ENCODE results near the gene CYSTM1. TPM values are rescaled to one million over a fixed set of nuclear protein-coding genes. Genes with fewer than 3 reads are reported as not detected.

CYSTM1 gene
- total and polyA plus RNA-seq, 2 donors (not counting 3 experiments of a cell fraction or from before 2014, with no cell fraction given), result 28.9 to 41.5 TPM

DNA sequence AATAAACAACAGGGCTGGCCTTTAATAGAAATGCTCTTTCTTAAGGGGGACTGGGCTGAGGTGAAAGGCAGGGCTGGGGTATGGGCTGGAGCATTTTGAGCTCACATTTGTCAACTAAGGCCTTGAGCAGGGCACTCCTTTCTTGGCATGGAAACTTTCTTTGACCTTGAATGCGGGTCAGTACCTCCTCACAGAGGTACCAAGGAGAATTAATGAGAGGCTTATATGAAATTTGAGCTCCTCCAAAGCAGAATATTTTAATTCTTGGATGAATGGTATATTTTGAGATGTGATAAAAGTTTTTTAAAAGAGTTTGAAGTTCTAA, 3.1 kb downstream of the CYSTM1 start:
- Histone ChIP-seq H4K20me1 (replicated peaks; ENCODE audit: control insufficient read depth, extremely low read depth, insufficient read depth, low read length) (no peaks in the 10 kb centered on the region), H3K79me2 (ENCODE audit: control insufficient read depth, insufficient read depth, low read length) (no peaks in the 10 kb centered on the region), H3K9ac (replicated peaks; ENCODE audit: extremely low read depth, insufficient read depth, low read length) (no peak overlapping the region), H3K27ac (ENCODE audit: insufficient read depth, low read depth, low read length) (no peak overlapping the region), H2AFZ (ENCODE audit: low read depth, low read length) (no peak overlapping the region), H3K4me2 (ENCODE audit: insufficient read depth, low read length) (no peak overlapping the region), H3K4me3 (replicated peaks in 1 of 3; ENCODE audit: insufficient read depth in 1 of 3, low read depth in 1 of 3, low read length in 3 of 3) (no peak overlapping the region), H3K9me3 (replicated peaks; ENCODE audit: control insufficient read depth, insufficient read depth, low read length) (no peaks in the 10 kb centered on the region), H3K9me1 (replicated peaks; ENCODE audit: control insufficient read depth, extremely low read depth, insufficient read depth, low read length) (no peaks in the 10 kb centered on the region), H3K36me3 (ENCODE audit: control insufficient read depth in 2 of 2, extremely low read depth in 1 of 2, insufficient read depth in 2 of 2, low read length in 2 of 2) (no peaks in the 10 kb centered on the region), H3K27me3 (ENCODE audit: control insufficient read depth in 2 of 2, insufficient read depth in 2 of 2, low read length in 2 of 2) (peaks cover 0 to 1% of the 10 kb centered on the region in 2 experiments), H3K4me1 (ENCODE audit: control insufficient read depth, extremely low read depth, insufficient read depth, low read length) (peaks cover 11% of the 10 kb centered on the region)
- dilution Hi-C loops (cut with MboI; ENCODE audit: extremely low pct_ligation_motif_present, low sequenced_read_pairs), result no loop called here
- POLR2A ChIA-PET, result no interaction called here
- DNase-seq (ENCODE audit: low read depth, low spot score), result no peak
- TF ChIP-seq EZH2 (IDR thresholded peaks at IDR 0.05; ENCODE audit: borderline replicate concordance, low read depth, low read length, severe bottlenecking), result no peak
- TF ChIP-seq, protein P1, sequence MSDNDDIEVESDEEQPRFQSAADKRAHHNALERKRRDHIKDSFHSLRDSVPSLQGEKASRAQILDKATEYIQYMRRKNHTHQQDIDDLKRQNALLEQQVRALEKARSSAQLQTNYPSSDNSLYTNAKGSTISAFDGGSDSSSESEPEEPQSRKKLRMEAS (IDR thresholded peaks at IDR 0.05; ENCODE audit: insufficient read depth, insufficient read length), result no peak
- TF ChIP-seq, protein P2, sequence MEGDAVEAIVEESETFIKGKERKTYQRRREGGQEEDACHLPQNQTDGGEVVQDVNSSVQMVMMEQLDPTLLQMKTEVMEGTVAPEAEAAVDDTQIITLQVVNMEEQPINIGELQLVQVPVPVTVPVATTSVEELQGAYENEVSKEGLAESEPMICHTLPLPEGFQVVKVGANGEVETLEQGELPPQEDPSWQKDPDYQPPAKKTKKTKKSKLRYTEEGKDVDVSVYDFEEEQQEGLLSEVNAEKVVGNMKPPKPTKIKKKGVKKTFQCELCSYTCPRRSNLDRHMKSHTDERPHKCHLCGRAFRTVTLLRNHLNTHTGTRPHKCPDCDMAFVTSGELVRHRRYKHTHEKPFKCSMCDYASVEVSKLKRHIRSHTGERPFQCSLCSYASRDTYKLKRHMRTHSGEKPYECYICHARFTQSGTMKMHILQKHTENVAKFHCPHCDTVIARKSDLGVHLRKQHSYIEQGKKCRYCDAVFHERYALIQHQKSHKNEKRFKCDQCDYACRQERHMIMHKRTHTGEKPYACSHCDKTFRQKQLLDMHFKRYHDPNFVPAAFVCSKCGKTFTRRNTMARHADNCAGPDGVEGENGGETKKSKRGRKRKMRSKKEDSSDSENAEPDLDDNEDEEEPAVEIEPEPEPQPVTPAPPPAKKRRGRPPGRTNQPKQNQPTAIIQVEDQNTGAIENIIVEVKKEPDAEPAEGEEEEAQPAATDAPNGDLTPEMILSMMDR (IDR thresholded peaks at IDR 0.05; ENCODE audit: extremely low read depth in 1 of 2, insufficient read depth in 1 of 2, low read depth in 1 of 2, low read length in 2 of 2), result no peak
- TF ChIP-seq JUN (IDR thresholded peaks at IDR 0.05; ENCODE audit: borderline replicate concordance, insufficient read depth, insufficient read length, low read depth), result no peak
- TF ChIP-seq GATA2 (IDR thresholded peaks at IDR 0.05; ENCODE audit: insufficient read depth, insufficient read length, low read depth, low read length), result no peak
- intact Hi-C loops (cut with micrococcal nuclease), result loop anchor here (5.0 kb wide), 1 partner anchor 179 kb away; no protein-coding TSS in a partner anchor
- CTCF ChIA-PET, result interaction anchor here (0.8 to 1.6 kb wide), 6 partner anchors 8 to 180 kb away, joined by 3 to 7 read pairs (median 3); no protein-coding TSS in a partner anchor
- no peak for FAIRE-seq
- no TSS peak for BruUV-seq (replicated peaks)
